Parathyroid adenoma (tissue), 2 donors: ENCODE results near the gene CFAP97D2.
"Not testable (repeated sequence)": the region's sequence is repeated elsewhere in the genome, so short reads cannot be mapped to it uniquely, and the experiment has no call there.

Experiments used
- H2AFZ ChIP-seq: fragments of 300-600 bp; sonication (generic); one replicate; pipeline ENCODE4 v1.7.0; 2017; ENCODE audit warnings: antibody characterized with exemption, mild to moderate bottlenecking
- H3K27ac ChIP-seq: fragments of 300-600 bp; sonication (generic); one replicate; pipeline ENCODE4 v1.7.0; 2017
- H3K27me3 ChIP-seq: fragments of 300-600 bp; sonication (generic); one replicate; pipeline ENCODE4 v1.7.0; 2017; ENCODE audit warnings: low read length; ENCODE audit not compliant: control insufficient read depth, insufficient read depth
- H3K36me3 ChIP-seq: fragments of 300-600 bp; sonication (generic); one replicate; pipeline ENCODE4 v1.7.0; 2017; ENCODE audit warnings: low read length; ENCODE audit not compliant: control insufficient read depth, insufficient read depth
- H3K4me1 ChIP-seq: fragments of 300-600 bp; sonication (generic); one replicate; pipeline ENCODE4 v1.7.0; 2017; ENCODE audit warnings: control low read depth
- H3K4me2 ChIP-seq: fragments of 300-600 bp; sonication (generic); one replicate; pipeline ENCODE4 v1.7.0; 2017; ENCODE audit warnings: low read length
- H3K4me3 ChIP-seq: fragments of 300-600 bp; sonication (generic); one replicate; pipeline ENCODE4 v1.7.0; 2017; ENCODE audit warnings: low read depth, low read length
- H3K79me2 ChIP-seq: fragments of 300-600 bp; sonication (generic); one replicate; pipeline ENCODE4 v1.7.0; 2017; ENCODE audit warnings: control low read depth
- H3K9ac ChIP-seq: fragments of 300-600 bp; sonication (generic); one replicate; pipeline ENCODE4 v1.7.0; 2017; ENCODE audit warnings: mild to moderate bottlenecking
- H3K9me3 ChIP-seq: fragments of 300-600 bp; sonication (generic); one replicate; pipeline ENCODE4 v1.7.0; 2017; ENCODE audit warnings: low read length; ENCODE audit not compliant: control insufficient read depth
- TF ChIP-seq, protein P1 (sequence below): fragments of 300-600 bp; sonication (generic); IDR thresholded peaks from one replicate; pipeline ENCODE4 v1.7.0; 2017; ENCODE audit warnings: antibody characterized with exemption, mild to moderate bottlenecking
- donor health status: primary hyperparathyroidism.

CFAP97D2 gene

DNA sequence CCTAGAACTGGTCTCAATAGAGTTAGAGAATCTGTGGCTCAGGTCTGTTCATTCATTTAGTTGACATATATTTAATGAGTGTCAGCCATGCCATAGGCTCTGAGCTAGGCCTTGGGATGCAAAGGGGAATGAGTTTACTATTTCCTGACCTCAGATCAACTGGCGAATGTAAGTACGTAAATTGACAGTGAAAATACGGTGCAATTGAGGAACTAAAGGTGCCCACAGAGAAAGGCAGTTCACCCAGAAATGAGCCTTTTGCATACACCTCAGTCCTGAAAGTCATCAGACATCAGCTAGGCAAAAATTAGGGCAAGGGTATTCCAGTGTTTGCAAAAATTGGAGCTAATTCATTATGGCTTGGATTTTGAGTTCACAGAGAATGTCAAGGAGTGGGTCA, 81.8 kb downstream of the CFAP97D2 start:
- Histone ChIP-seq H3K4me1 (no peaks in the 10 kb centered on the region), H2AFZ (no peak overlapping the region), H3K27ac (no peak overlapping the region), H3K36me3 (peaks cover 3% of the 10 kb centered on the region), H3K79me2 (no peaks in the 10 kb centered on the region), H3K9me3 (no peaks in the 10 kb centered on the region), H3K27me3 (no peaks in the 10 kb centered on the region), H3K9ac (no peak overlapping the region), H3K4me3 (no peak overlapping the region), H3K4me2 (no peak overlapping the region)
- TF ChIP-seq, protein P1, sequence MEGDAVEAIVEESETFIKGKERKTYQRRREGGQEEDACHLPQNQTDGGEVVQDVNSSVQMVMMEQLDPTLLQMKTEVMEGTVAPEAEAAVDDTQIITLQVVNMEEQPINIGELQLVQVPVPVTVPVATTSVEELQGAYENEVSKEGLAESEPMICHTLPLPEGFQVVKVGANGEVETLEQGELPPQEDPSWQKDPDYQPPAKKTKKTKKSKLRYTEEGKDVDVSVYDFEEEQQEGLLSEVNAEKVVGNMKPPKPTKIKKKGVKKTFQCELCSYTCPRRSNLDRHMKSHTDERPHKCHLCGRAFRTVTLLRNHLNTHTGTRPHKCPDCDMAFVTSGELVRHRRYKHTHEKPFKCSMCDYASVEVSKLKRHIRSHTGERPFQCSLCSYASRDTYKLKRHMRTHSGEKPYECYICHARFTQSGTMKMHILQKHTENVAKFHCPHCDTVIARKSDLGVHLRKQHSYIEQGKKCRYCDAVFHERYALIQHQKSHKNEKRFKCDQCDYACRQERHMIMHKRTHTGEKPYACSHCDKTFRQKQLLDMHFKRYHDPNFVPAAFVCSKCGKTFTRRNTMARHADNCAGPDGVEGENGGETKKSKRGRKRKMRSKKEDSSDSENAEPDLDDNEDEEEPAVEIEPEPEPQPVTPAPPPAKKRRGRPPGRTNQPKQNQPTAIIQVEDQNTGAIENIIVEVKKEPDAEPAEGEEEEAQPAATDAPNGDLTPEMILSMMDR: no peak

DNA sequence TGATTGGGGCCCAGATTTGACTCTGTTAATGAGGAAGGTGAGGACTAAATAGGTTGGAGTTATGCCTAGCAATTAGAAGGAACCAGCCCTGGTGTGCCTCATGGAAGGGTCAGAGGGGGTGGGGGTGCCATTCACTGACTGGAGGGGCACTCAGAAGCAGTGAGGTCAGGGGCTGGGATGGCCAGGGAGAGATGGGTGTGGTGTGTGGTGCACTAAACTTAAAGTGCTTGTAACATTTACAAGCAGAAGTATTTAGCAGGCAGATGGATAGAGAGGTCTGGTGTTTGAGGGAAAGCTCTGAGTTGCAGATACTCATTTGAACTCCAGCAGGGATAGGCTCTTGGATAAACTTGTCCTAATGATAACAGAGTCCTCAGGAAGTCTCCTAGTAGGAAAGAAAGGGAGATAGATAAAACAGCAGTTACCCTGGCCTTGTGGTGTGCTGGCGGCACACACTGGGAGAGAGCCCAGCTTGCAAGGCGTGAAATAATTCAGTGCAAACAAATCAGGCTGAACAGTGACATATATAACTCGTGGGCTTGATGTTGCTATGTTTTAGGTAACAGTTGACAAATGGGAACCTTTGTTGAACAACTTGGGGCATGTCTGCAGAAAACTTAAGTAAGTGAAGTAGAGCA, 82.4 kb downstream of the CFAP97D2 start:
- Histone ChIP-seq H3K4me3 (no peak overlapping the region), H3K27ac (no peak overlapping the region), H3K79me2 (no peaks in the 10 kb centered on the region), H3K36me3 (peaks cover 3% of the 10 kb centered on the region), H3K4me2 (no peak overlapping the region), H3K9ac (no peak overlapping the region), H3K27me3 (no peaks in the 10 kb centered on the region), H3K4me1 (no peaks in the 10 kb centered on the region), H2AFZ (no peak overlapping the region), H3K9me3 (no peaks in the 10 kb centered on the region)
- TF ChIP-seq, protein P1: no peak

DNA sequence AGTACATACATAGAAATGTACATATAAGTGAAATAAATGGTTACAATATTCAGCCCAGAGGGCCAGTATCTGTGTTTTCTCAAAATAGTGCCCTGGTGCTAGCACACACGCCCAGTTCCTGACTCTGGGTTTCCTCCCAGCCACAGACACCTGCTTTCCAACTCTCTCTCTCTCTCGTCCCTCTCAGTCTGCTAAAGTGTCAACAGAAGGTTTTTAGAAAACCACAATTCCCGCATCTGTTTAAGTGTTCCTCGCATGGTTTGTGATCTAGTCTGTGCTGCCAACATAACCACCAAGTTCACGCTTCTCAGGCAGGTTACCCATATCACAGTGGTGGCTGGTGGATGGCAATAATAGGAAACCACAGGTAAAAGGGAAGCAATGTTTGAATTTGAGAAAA, 84.5 kb downstream of the CFAP97D2 start:
- Histone ChIP-seq H3K9ac (no peak overlapping the region), H2AFZ (no peak overlapping the region), H3K79me2 (no peaks in the 10 kb centered on the region), H3K36me3 (peaks cover 3% of the 10 kb centered on the region), H3K9me3 (no peaks in the 10 kb centered on the region), H3K4me1 (no peaks in the 10 kb centered on the region), H3K27ac (no peak overlapping the region), H3K27me3 (no peaks in the 10 kb centered on the region), H3K4me3 (no peak overlapping the region), H3K4me2 (no peak overlapping the region)
- TF ChIP-seq, protein P1: no peak

DNA sequence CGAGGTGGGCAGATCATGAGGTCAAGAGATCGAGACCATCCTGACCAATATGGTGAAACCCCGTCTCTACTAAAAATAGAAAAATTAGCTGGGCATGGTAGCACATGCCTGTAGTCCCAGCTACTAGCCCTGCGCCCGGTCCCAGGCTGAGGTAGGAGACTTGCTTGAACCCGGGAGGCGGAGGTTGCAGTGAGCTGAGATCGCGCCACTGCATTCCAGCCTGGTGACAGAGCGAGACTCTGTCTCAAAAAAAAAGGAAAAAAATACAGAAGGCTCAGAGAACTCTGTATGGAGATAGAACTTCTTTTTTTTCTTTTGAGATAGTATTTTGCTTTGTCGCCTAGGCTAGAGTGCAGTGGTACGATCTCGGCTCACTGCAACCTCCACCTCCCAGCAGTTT, 85.3 kb downstream of the CFAP97D2 start:
- not testable (repeated sequence) for H3K4me3 ChIP-seq, H3K27ac ChIP-seq, H3K4me2 ChIP-seq, H3K9ac ChIP-seq, H3K4me1 ChIP-seq, H3K79me2 ChIP-seq, H3K36me3 ChIP-seq, H3K27me3 ChIP-seq, H3K9me3 ChIP-seq, H2AFZ ChIP-seq

DNA sequence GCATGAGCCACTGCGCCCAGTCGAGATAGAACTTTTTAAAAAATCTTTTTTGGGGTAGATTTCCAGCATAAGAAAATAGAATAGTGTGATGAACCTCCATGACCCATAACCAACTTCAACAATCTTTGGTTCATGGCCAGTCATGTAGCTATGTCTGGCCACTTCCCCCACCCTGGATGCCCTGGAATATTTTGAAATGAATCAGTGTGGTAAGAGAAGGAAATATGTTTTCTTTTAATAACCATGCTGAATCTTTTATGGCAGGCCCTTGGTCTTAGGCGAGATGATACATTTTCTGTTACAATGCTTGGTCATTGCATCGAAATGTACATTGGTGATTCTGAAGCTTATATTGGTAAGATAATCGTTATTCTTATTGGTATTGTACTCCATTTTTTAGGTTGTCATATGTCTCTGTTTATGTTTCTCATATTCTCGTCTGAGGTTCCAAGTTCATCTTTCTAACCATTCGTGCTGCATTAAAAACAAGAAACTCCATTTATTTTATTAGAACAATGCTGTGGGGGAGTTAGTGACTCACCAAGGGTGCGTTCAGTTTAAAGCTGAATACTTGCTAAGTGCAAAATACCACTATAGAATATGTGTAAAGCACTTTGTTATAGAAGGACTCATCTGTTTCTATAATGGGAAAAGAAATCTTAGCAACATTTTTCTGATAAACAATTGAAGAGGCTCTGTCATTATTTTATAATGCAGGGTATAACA, 86.0 kb downstream of the CFAP97D2 start:
- no peak overlapping the region for H3K9ac ChIP-seq
- no peaks in the 10 kb centered on the region for H3K4me1 ChIP-seq
- no peak overlapping the region for H3K4me3 ChIP-seq
- TF ChIP-seq, protein P1: no peak
- no peak overlapping the region for H3K4me2 ChIP-seq
- no peaks in the 10 kb centered on the region for H3K27me3 ChIP-seq
- no peaks in the 10 kb centered on the region for H3K9me3 ChIP-seq
- H3K79me2 ChIP-seq: no peaks in the 10 kb centered on the region
- no peak overlapping the region for H2AFZ ChIP-seq
- no peak overlapping the region for H3K27ac ChIP-seq
- no peaks in the 10 kb centered on the region for H3K36me3 ChIP-seq
